Activated naive CD4-positive, alpha-beta T cell treated with anti-CD3 and anti-CD28 coated beads, Interleukin-2, amount 50 U/mL, for 24 hours (primary cell): Measurements from ENCODE around the gene GSG1L2.
"Not testable (repeated sequence)": the region's sequence is repeated elsewhere in the genome, so short reads cannot be mapped to it uniquely, and the experiment has no call there.

Source experiments
- H3K27ac Mint-ChIP-seq: one replicate; pipeline ENCODE4 v1.8.0; 2021; ENCODE audit warnings: mild to moderate bottlenecking, mixed read lengths
- H3K27me3 Mint-ChIP-seq: one replicate; pipeline ENCODE4 v1.8.0; 2021; ENCODE audit warnings: mixed read lengths
- H3K36me3 Mint-ChIP-seq: one replicate; pipeline ENCODE4 v1.8.0; 2021; ENCODE audit warnings: mixed read lengths
- H3K4me1 Mint-ChIP-seq: one replicate; pipeline ENCODE4 v1.8.0; 2021; ENCODE audit warnings: mixed read lengths
- H3K4me3 Mint-ChIP-seq: one replicate; pipeline ENCODE4 v1.8.0; 2021; ENCODE audit warnings: mild to moderate bottlenecking, mixed read lengths
- H3K9me3 Mint-ChIP-seq: one replicate; pipeline ENCODE4 v1.8.0; 2021; ENCODE audit warnings: mixed read lengths

The GSG1L2 gene

DNA sequence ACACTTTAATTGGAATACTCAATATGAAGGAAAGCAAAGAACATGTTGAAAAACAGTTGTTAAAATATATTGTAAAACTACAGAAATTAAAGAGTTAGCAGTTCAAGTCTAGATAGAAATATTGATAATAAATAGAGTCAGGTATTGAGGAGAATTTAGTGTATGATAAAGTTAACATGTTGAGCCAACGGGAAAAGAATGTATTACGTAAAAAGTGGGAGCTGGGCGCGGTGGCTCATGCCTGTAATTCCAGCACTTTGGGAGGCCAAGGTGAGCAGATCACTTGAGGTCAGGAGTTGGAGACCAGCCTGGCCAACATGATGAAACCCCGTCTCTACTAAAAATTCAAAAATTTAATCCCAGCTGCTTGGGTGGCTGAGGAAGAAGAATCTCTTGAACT, 38.4 kb downstream of the GSG1L2 start:
- not testable (repeated sequence) for H3K4me1 Mint-ChIP-seq, H3K9me3 Mint-ChIP-seq, H3K4me3 Mint-ChIP-seq, H3K36me3 Mint-ChIP-seq, H3K27ac Mint-ChIP-seq
- H3K27me3 Mint-ChIP-seq = peaks cover 11% of the 10 kb centered on the region

DNA sequence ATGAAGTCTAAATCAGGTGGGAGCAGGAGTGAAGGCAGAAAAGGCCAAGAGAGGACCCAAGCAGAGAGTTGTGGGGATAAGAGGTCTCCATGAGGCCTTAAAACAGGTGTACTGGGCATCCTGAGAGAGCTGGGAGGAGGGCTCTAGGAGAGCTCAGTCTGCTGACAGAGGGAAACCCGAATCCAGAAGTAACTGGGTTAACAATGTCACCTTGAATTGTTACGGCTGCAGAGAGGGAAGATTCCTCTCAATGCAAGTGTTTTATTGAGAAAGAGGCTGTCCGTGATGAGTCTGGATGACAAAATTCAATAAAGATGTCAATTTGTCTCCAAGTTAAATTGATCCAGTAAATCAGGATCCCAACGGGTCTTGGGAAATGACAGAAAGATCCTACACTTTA, 38.8 kb downstream of the GSG1L2 start:
- H3K36me3 Mint-ChIP-seq = no peaks in the 10 kb centered on the region
- no peaks in the 10 kb centered on the region for H3K9me3 Mint-ChIP-seq
- no peak overlapping the region for H3K27ac Mint-ChIP-seq
- no peaks in the 10 kb centered on the region for H3K4me1 Mint-ChIP-seq
- no peak overlapping the region for H3K4me3 Mint-ChIP-seq
- H3K27me3 Mint-ChIP-seq = peaks cover 11% of the 10 kb centered on the region

DNA sequence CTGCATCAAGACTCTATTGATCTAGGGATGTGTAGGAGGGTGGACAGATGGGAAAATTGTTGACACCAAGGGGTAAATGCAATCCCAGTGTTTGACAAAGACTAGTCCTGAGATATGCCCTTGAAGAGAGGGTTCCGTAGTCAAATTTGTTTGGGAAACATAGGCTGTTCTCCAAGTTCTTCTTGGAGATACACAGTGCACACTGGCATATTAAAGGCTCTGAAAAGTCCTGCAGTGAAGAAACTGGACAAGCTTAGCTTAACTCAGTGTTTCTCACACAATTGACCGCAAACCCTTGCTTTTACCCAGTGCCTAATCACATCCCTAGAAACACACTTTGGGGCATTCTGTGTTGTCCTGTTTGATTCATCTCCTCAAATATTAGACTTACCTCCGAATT, 41.3 kb downstream of the GSG1L2 start:
- no peak overlapping the region for H3K27ac Mint-ChIP-seq
- H3K27me3 Mint-ChIP-seq = peaks cover 16% of the 10 kb centered on the region
- H3K4me3 Mint-ChIP-seq = no peak overlapping the region
- peaks cover 5% of the 10 kb centered on the region for H3K9me3 Mint-ChIP-seq
- H3K4me1 Mint-ChIP-seq = no peaks in the 10 kb centered on the region
- no peaks in the 10 kb centered on the region for H3K36me3 Mint-ChIP-seq

DNA sequence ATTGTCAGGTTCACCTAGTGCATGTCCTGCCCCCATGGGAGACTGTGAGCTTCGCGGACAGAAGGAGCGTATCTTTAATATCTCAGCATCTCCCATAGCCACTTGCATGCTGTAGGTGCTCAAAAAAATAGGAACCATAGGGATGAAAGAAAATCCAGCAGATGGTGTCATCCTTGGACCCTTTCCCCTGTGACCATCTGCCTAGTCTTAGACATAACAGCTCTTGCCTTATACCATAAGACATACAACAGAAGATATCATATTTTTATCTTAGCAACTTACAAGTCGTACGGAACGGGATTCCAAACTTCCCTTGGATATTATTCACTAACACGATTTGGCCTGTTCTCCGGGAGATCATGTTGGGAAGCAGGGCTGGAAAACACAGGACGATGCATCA, 45.0 kb downstream of the GSG1L2 start:
- Mint-ChIP-seq H3K9me3 (peaks cover 5% of the 10 kb centered on the region), H3K4me3 (no peak overlapping the region), H3K4me1 (no peaks in the 10 kb centered on the region), H3K27ac (no peak overlapping the region), H3K36me3 (no peaks in the 10 kb centered on the region), H3K27me3 (peaks cover 7% of the 10 kb centered on the region)

DNA sequence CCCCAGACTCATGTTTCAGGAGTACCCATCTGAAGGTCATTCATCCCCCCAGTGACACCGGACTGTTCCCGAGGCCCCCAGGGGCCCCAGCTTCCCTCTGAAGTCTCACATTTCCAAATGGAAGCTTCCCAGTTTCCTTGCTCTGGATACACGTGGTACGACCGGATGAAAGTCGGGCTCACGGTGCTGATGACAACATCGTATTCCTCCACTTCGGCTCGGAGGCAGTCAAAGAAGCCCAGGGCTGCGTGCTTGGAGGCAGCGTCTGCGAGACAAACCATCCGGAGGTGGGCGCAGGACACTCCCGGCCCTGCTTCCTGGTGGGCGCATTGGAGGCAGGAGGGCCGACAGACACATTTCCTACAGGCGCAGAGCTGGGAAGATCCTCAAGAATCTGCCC, 49.2 kb downstream of the GSG1L2 start:
- no peaks in the 10 kb centered on the region for H3K4me1 Mint-ChIP-seq
- peaks cover 7% of the 10 kb centered on the region for H3K27me3 Mint-ChIP-seq
- H3K27ac Mint-ChIP-seq = no peak overlapping the region

DNA sequence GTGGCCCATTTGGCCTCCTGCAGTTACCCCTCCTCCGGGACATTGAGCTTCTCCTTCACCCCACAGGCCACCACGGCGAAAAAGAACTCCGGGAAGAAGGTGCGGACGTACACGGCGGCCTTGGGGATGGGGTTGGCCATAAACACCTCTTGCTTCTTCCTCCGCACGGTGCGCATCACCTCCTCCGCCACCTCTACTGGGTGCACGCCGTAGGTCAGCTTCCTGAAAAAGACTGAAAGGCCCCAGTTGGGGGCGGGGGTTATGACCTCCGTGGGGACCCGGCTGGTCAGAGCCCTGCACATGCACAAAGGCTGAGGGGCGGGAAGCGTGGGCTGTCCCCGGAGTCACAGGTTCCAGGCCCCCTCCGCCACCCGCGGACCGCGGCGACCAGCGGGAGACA, 50.4 kb downstream of the GSG1L2 start:
- peaks cover under 1% of the 10 kb centered on the region for H3K9me3 Mint-ChIP-seq
- no peak overlapping the region for H3K4me3 Mint-ChIP-seq
- H3K27me3 Mint-ChIP-seq = peaks cover 5% of the 10 kb centered on the region
- H3K4me1 Mint-ChIP-seq = no peaks in the 10 kb centered on the region
- no peak overlapping the region for H3K27ac Mint-ChIP-seq
- no peaks in the 10 kb centered on the region for H3K36me3 Mint-ChIP-seq

More for the DNA sequence above, 49.2 kb downstream of the GSG1L2 start:
- H3K9me3 Mint-ChIP-seq = peaks cover 5% of the 10 kb centered on the region
- no peaks in the 10 kb centered on the region for H3K36me3 Mint-ChIP-seq
- no peak overlapping the region for H3K4me3 Mint-ChIP-seq

DNA sequence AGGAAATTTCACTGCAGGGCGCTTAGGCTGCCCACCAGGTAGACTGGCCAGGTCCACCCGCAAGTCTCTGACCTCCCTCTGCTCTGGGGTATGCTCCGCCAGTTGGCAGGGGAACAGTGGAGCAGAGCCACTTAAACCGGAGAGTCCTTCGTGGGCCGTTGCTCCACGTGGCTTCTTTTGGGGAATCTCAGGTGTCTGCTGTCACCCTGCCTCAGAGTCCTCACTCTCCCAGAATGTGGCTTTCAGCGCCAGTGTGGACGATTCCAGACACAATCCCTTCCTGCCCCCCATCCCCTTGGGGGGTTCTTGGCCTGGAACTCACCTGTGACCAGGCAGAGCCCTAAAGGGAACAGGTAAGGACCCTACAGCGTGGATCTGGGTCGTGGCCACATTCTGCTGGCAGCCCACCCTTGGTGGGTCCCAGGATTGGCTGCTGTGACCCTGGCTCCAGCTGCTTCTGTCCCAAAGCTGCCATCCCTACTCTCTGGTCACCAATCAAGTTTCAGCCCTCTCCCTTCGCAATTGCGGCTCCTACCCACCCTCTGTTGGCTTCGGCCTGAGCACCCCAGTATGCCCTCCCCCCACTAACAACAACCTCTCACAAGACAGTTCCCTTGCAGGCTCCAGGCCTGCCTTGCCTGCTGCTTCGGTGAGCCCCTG, 52.7 kb downstream of the GSG1L2 start:
- Mint-ChIP-seq H3K4me1 (no peaks in the 10 kb centered on the region), H3K9me3 (no peaks in the 10 kb centered on the region), H3K27me3 (peaks cover 7% of the 10 kb centered on the region), H3K36me3 (no peaks in the 10 kb centered on the region), H3K27ac (no peak overlapping the region), H3K4me3 (no peak overlapping the region)

DNA sequence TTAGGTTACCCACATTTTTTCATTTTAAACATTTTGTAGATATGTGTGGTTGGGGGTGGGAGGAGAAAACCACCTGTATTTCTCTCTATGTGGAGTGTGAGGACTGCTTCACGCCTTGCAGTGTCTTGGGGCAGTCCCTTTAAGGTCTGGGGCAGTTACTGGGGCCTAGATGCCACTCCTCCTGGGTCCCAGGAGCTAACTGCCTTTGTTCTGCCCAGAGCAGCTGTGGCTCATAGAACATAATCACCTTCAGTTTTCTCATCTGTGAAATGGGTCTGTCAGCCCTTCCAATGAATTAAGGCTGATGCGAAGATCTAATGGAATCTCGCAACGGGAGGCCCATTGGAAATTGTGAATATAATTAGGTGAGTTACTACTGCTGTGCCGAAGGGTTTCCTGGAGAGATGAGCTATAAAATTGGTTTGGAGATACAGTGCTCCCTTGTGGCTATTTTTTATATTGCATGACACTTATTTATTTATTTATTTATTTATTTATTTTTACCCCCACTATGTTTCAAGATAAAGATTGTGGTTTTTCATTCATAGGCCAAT, 53.4 kb downstream of the GSG1L2 start:
- Mint-ChIP-seq H3K4me3 (no peak overlapping the region), H3K27me3 (peaks cover 7% of the 10 kb centered on the region), H3K27ac (no peak overlapping the region), H3K36me3 (no peaks in the 10 kb centered on the region), H3K4me1 (no peaks in the 10 kb centered on the region), H3K9me3 (no peaks in the 10 kb centered on the region)

DNA sequence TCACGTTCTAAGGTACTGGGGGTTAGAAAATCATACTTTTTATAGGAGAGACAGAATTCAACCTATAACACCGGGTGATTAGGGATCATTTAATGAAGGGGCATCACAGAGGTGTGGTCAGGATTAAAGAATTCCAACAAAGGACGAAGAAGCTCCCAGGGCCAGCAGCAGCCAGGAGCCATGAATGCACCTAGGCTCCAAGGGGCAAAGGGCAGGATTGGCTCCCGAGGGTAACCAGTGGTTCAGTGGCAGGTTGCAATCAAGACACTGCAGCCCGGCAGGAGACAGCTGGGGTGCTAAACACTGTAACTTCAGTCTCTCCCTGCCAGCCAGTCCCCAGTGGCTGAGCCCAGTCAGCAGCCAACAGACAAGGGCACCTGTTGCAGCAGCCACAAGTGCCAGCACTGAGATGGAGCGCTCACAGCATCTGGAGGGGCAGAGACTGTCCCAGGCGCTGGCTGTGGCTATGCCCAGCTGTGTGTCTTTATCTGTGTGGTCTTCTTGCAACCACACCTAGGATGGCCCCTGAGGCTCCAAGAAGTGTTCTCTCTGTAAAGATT, 54.4 kb downstream of the GSG1L2 start:
- no peak overlapping the region for H3K4me3 Mint-ChIP-seq

DNA sequence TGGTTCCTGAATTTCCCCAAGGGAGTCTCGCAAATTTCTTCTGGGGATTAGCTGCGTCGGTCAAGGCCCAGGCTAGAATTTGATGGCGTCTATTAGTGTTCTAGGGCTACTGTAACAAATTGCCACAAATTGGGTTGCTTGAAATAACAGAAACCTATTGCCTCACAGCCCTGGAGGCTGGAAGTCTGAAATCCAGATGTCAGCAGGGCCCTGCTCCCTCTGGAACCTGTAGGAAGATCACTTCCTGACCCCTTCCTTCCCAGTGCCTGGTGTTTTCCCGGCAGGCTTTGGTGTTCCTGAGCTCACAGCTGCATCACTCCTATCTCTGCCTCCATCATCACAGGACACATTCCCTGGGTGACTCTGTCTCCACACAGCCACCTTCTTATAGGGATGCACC, 54.9 kb downstream of the GSG1L2 start:
- Mint-ChIP-seq H3K4me3 (no peak overlapping the region), H3K4me1 (no peaks in the 10 kb centered on the region), H3K27ac (no peak overlapping the region), H3K27me3 (peaks cover 9% of the 10 kb centered on the region), H3K36me3 (no peaks in the 10 kb centered on the region), H3K9me3 (no peaks in the 10 kb centered on the region)

More for the DNA sequence above, 54.4 kb downstream of the GSG1L2 start:
- Mint-ChIP-seq H3K9me3 (no peaks in the 10 kb centered on the region), H3K27me3 (peaks cover 9% of the 10 kb centered on the region), H3K27ac (no peak overlapping the region), H3K4me1 (no peaks in the 10 kb centered on the region), H3K36me3 (no peaks in the 10 kb centered on the region)

DNA sequence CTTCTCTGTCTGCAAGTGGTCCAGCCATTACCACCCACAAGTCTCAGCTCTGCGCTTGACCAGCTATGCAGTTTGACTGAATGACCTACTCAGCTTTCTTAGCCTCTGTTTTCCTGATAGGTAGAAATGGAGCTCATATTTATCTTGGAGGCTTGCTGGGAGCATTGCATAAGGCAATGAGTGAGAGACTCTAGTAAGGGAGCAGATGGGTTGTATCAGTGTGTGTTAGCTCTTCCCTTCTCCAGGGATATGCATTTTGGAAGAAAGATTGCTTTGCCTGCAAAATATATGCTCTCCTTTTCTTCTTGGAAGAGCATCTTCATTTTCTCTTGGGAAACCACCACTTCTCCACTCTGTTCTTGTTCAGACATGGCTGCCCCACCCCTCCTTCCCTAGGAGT, 56.6 kb downstream of the GSG1L2 start:
- Mint-ChIP-seq H3K4me3 (no peak overlapping the region), H3K4me1 (no peaks in the 10 kb centered on the region), H3K27ac (no peak overlapping the region), H3K36me3 (no peaks in the 10 kb centered on the region), H3K27me3 (peaks cover 9% of the 10 kb centered on the region), H3K9me3 (no peaks in the 10 kb centered on the region)

DNA sequence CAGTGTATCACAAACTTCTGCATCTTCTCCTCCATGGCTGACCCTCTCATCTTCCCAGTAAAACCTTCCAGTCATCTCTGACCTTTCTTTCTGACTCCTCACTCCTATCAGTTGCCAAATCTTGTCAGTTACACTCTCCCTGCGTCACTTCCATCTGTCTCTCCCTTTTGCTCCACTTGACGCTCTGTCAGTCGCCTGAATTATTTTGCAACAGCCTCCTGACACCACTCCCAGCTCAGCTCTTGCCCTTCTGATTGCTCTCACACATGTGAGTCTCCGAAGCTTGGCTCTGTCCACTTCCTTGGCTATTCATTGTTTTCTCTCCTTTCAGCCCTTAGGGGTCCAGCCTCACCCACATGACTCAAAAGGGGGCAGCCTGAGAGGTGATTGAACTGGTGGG, 58.2 kb downstream of the GSG1L2 start:
- Mint-ChIP-seq H3K4me3 (no peak overlapping the region), H3K9me3 (no peaks in the 10 kb centered on the region), H3K27ac (no peak overlapping the region), H3K36me3 (no peaks in the 10 kb centered on the region), H3K4me1 (no peaks in the 10 kb centered on the region), H3K27me3 (peaks cover 10% of the 10 kb centered on the region)

DNA sequence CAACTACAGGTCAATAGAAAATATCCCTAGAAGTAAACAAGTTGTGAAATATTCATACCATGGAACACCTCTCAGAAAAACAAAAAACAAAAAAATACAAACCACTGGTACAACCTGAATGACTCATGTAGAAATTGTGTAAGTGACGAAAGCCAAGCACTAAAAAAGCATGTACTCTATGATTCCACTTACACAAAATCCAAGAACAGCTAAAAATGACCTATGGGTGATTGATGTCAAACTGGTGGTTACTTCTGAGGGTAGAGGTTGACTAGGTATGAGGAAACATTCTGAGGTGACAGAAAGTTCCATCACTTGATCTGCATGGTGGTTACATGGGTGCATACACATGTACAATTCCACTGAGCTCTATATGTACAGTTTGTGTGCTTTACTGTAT, 61.6 kb downstream of the GSG1L2 start:
- no peaks in the 10 kb centered on the region for H3K9me3 Mint-ChIP-seq
- H3K36me3 Mint-ChIP-seq = no peaks in the 10 kb centered on the region
- H3K27me3 Mint-ChIP-seq = peaks cover 6% of the 10 kb centered on the region
- no peak overlapping the region for H3K27ac Mint-ChIP-seq
- no peaks in the 10 kb centered on the region for H3K4me1 Mint-ChIP-seq
- no peak overlapping the region for H3K4me3 Mint-ChIP-seq

DNA sequence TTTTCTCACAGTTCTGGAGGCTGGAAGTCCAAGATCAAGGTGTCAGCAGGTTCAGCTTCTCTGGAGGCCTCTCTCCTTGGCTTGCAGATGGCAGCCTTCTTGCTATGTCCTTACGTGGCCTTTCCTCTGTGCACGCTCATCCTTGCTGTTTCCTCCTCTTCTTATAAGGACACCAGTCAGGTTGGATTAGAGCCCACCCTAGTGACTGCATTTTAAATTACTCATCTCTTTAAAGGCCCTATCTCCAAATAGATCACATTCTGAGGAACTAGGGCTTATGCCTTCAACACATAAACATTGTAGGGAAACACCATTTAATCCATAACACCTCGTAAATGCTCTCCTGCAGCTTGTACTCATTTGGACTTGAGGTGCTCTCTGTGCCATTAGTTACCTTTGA, 66.8 kb downstream of the GSG1L2 start:
- Mint-ChIP-seq H3K9me3 (no peaks in the 10 kb centered on the region), H3K36me3 (no peaks in the 10 kb centered on the region), H3K27me3 (peaks cover 6% of the 10 kb centered on the region), H3K4me1 (no peaks in the 10 kb centered on the region), H3K27ac (no peak overlapping the region), H3K4me3 (no peak overlapping the region)
